Measurements from ENCODE around the gene KDM4B. TPM values are rescaled to one million over a fixed set of nuclear protein-coding genes. Genes with fewer than 3 reads are reported as not detected.

The KDM4B gene
- total RNA-seq, 1 experiment from 2014 or later, result 5.6 TPM

GRCh38 chr19:5081443-5082161 is 112.7 kb downstream of the KDM4B start:
- no peak for DNase-seq (ENCODE audit: extremely low read depth, low read depth)

DNA sequence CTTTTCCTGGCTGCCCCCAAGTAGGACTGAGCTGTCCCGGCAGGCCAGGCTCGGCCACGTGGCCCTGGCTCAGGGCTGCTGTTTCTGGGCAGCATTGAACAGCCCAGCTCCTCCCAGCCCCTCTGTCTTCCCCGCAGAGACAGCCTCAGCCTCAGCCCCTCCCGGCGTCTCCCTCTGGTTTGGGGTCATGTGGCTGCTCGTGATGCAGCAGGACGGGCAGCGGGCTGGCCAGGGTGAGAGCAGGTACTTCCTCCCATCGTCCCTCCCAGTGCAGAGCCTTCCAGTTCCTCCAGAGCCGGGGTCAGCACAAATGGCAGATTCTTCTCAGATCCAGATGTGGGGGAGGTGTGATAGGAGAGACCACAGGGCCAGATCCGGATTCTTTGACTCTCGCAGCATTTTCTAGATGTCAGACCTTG is 114.6 kb downstream of the KDM4B start:
- DNase-seq (ENCODE audit: extremely low read depth, low read depth), result no peak

GRCh38 chr19:5085566-5085965 is 116.7 kb downstream of the KDM4B start:
- DNase-seq (ENCODE audit: extremely low read depth, low read depth), result no peak

DNA sequence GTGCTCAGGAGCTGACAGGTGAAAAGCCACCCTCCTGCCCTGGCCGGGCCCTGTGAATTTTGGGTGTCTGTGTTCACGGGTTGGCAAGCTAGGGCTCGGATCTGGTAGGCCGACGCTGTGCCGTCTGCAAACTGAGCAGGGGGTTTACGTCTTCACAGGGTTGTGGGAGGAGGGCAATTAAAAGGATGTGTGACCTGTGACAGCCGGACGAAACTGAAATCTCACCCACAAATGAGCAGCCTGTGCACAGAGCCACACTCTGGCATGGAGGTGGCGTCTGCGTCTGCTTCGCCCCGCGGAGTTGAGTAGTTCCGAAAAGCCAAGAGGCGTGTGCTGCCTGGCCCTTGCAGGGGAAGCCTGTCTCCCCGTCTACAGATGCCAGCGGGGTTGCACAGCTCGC is 117.3 kb downstream of the KDM4B start:
- DNase-seq (ENCODE audit: extremely low read depth, low read depth), result no peak

DNA sequence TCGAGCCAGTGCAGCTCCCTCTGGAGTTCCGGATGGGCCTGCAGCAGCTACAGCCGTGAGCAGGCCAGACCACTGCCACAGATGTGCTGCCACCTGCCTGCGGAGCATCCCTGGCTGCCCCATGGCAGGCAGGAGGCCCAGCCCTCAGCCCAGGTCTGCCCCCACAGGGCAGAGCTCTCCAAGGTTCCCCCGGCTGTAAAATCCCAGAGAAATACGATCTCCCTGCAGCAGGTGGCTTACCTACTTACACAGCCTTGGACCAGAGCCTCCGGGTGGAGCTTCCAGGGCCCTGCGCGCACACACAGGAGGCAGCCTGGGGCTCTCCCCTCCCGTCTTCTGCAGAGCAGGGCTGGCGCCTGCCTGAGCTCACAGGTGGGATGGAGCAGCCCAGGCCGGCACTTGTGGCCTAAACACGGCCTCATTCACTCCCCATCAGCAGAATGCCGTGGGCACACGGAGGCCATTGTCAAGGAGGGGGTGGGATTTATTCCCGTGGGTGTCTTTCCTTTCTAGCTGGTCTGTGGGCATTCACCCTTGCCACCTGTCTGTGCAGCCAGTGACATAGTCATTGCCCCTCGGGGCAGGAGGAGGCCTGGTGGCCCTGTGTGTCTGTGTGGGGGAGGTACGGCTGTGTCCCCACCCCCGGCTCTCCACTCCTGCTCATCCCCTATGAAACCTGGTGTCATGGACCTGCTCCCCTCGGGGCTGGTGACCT is 118.0 kb downstream of the KDM4B start:
- no peak for DNase-seq (ENCODE audit: extremely low read depth, low read depth)

GRCh38 chr19:5089283-5089682 is 120.4 kb downstream of the KDM4B start:
- DNase-seq (ENCODE audit: extremely low read depth, low read depth), result no peak

- no peak for DNase-seq (ENCODE audit: extremely low read depth, low read depth)
Observed at GRCh38 chr19:5090465-5091017, 121.6 kb downstream of the KDM4B start.

DNA sequence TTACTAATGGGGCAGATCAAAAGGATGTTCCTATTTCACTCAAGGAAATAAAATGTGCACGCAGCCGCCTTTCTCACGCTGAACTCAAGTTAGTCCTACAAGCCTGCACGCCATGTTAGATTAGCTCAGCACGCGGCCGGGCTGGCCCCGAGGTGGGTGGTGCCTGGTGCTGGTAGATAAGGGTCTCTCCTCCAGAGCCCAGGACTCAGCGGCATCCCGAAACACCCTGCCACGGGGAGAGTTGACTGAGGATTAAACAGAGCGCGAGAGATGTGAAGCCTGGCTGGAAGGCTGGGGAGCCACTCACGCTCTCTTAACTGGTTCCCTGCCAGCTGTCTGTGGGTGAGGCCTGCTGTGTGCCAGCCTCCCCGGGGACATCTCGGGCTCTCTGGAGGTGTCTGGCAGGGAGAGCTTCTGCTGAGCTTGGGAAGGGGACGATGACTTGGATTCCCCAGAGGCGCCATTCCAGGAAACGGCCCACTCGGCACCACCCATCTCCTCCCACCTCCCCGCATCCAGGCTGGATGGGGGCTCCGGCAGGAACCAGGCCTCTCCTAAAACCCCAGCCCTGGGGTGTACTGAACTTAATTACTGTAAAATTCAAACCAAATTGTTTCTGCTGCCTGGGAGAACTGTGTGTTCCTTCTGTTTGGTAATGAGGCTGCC is 122.2 kb downstream of the KDM4B start:
- no peak for DNase-seq (ENCODE audit: extremely low read depth, low read depth)

DNA sequence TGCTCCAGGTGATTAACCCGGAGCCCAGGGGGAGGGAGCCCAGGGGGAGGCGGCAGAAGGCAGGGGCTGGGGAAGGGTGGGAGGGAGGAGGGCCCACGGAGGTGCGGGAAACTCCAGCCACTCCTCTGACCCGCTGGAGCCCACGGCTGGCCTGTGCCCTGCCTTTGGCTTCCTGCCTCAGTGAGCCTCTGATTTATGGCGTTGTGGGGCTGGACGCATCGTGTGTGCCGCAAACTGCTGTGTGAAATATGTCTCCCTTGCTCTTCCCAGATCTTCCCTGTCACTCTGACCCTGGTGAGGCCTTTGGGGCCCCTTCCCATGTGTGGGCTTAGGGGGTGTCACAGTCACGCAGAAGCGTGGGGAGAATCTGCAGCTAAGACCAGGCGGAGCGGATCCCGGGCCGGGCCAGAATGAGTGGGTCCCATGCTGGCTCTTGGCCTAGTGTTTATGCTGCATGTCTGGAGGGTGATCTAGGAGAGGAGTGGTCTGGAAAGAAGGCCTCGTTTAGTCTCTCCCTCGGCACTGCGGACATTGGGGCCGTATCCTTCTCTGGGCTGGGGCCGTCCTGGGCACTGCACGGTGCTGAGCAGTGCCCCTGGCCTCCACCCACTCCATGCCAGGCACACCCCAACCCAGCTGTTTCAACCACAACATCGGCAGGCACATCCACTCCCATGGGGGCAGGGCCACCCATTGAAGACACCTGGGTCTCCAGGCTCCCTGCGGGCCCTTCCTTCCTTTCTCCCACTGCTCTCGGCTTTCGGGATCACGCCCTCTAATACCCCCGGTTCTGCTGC is 123.0 kb downstream of the KDM4B start:
- no peak for DNase-seq (ENCODE audit: extremely low read depth, low read depth)

DNA sequence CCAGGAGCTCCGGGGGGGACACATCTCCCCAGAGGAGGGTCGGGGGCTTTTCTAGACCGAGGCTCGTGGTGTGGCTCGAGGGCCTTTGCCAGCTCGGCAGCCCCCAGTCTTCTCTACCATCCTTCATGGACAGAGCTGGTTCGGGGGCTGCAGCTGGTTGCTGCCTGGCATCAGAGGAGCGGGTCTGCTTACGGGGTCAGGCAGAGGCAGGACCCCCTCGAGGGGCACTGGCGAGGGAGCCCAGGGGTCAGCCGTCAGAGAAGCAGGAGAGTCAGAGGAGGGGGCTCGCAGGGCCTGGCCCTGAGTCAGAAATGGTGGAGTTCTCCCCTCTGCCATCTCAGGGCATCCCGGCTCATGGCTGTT is 123.5 kb downstream of the KDM4B start:
- DNase-seq (ENCODE audit: extremely low read depth, low read depth), result no peak

GRCh38 chr19:5093297-5093928 is 124.5 kb downstream of the KDM4B start:
- no peak for DNase-seq (ENCODE audit: extremely low read depth, low read depth)

- no peak for DNase-seq (ENCODE audit: extremely low read depth, low read depth)
Observed at GRCh38 chr19:5093948-5094718, 125.2 kb downstream of the KDM4B start.

GRCh38 chr19:5094768-5095567 is 126.1 kb downstream of the KDM4B start:
- no peak for DNase-seq (ENCODE audit: extremely low read depth, low read depth)

DNA sequence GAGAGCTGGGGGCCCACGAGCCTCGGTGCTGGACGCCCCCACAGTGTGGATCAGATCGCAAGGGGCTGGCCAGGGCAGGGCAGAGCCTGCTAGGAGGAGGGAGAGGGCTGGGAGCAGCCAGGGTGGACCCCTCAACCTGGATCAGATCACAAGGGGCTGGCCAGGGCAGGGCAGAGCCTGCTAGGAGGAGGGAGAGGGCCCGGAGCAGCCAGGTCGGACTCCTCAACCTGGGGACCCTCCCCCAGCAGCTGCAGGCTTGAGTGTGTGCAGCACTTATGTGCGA is 126.6 kb downstream of the KDM4B start:
- DNase-seq (ENCODE audit: extremely low read depth, low read depth), result no peak

DNA sequence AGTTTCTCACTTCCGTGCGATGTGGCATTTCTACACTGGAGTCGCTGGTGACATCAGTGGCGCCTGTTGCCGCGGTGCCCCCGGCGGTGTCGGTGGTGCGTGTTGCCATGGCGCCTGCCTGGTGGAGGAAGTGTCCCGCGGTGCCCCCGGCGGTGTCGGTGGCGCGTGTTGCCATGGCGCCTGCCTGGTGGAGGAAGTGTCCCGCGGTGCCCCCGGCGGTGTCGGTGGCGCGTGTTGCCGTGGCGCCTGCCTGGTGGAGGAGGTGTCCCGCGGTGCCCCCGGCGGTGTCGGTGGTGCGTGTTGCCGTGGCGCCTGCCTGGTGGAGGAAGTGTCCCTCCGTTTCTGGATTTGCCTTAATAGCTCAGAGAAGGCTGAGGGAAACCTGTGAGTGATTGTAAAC is 127.6 kb downstream of the KDM4B start:
- no peak for DNase-seq (ENCODE audit: extremely low read depth, low read depth)

DNA sequence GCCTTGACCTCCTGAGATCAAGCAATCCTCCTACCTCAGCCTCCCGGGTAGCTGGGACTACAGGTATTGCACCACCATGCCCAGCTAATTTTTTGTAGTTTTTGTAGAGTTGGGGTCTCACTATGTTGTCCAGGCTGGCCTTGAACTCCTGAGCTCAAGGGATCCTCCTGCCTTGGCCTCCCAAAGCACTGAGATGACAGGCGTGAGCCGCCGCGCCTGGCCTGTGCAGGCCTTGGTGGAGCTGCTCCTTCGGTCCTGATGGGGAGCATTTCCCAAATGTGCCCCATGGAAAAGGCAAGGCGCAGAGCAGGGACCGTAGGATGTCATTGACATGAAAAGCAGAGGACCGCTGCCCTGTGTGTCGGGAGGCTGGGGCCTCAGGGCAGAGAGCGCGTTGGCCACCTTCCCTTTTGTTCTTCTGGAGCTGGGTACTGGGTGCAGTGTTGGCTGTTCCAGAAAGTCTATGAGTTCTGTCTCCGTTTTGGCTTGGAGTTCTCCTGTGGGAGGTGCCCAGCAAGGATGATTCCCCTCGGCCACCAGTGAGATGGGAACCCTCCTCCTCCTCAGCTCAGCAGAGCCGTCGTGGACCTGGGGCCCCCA is 128.5 kb downstream of the KDM4B start:
- DNase-seq (ENCODE audit: extremely low read depth, low read depth), result no peak

GRCh38 chr19:5097959-5098623 is 129.2 kb downstream of the KDM4B start:
- DNase-seq (ENCODE audit: extremely low read depth, low read depth), result no peak

- DNase-seq (ENCODE audit: extremely low read depth, low read depth), result no peak
Observed at GRCh38 chr19:5098646-5099045, 129.7 kb downstream of the KDM4B start.
